Measurements from ENCODE around the gene BCR. TPM values are rescaled to one million over a fixed set of nuclear protein-coding genes. Genes with fewer than 3 reads are reported as not detected.

BCR gene
- total RNA-seq, 4 donors from 2014 or later = 36.9 to 514 (median 91.0) TPM

GRCh38 chr22:23146478-23147205 is 33.7 kb upstream of the BCR start:
- H3K4me1 ChIP-seq = peaks cover 13 to 41% (median 28%) of the 10 kb centered on the region in 4 donors
- intact Hi-C loops (cut with DNase I; ENCODE audit: low total_unique reads) (no loop called here), in situ Hi-C loops (cut with MboI; ENCODE audit: low pct_ligation_motif_present in 1 of 4, low pct_unique_long_range_greater_than_20kb in 1 of 4, low sequenced_read_pairs in 3 of 4) (no loop called here)
- TF ChIP-seq CTCF (IDR thresholded peaks at IDR 0.05) = no peak
- no peak for TF ChIP-seq POLR2AphosphoS5 (IDR thresholded peaks at IDR 0.05)
- no peak for TF ChIP-seq EP300 (IDR thresholded peaks at IDR 0.05; ENCODE audit: low read depth)
- no peak for TF ChIP-seq POLR2A (IDR thresholded peaks at IDR 0.05)
- no peaks in the 10 kb centered on the region for H3K36me3 ChIP-seq
- no peaks in the 10 kb centered on the region for H3K27me3 ChIP-seq
- peak overlapping the region in 1 of 4 donors; percentile 71 for H3K27ac ChIP-seq
- DNase-seq = no peak
- no peak overlapping the region for H3K4me3 ChIP-seq
- 73 to 91% methylated on average over 2 to 8 of the region's 8 CpGs for WGBS, 2 donors (ENCODE audit: low coverage in 1 of 2)
- H3K9me3 ChIP-seq = no peaks in the 10 kb centered on the region

GRCh38 chr22:23147617-23148387 is 32.5 kb upstream of the BCR start:
- TF ChIP-seq POLR2AphosphoS5 (IDR thresholded peaks at IDR 0.05) = no peak
- no peak for TF ChIP-seq CTCF (IDR thresholded peaks at IDR 0.05)
- no peak for TF ChIP-seq POLR2A (IDR thresholded peaks at IDR 0.05)
- no peak for TF ChIP-seq EP300 (IDR thresholded peaks at IDR 0.05; ENCODE audit: low read depth)
- intact Hi-C loops (cut with DNase I; ENCODE audit: low total_unique reads) = no loop called here
- DNase-seq = no peak
- no peaks in the 10 kb centered on the region for H3K27me3 ChIP-seq
- H3K4me3 ChIP-seq = no peak overlapping the region
- in situ Hi-C loops (cut with MboI; ENCODE audit: low pct_ligation_motif_present in 1 of 4, low pct_unique_long_range_greater_than_20kb in 1 of 4, low sequenced_read_pairs in 3 of 4) = no loop called here
- no peak overlapping the region for H3K27ac ChIP-seq
- WGBS, 2 donors (ENCODE audit: low coverage in 1 of 2) = 19 to 28% methylated on average over 6 of the region's 6 CpGs
- H3K36me3 ChIP-seq = no peaks in the 10 kb centered on the region
- H3K4me1 ChIP-seq = peaks cover 6 to 31% (median 18%) of the 10 kb centered on the region in 4 donors
- H3K9me3 ChIP-seq = no peaks in the 10 kb centered on the region

- DNase-seq = no peak
- Histone ChIP-seq H3K36me3 (no peaks in the 10 kb centered on the region), H3K9me3 (no peaks in the 10 kb centered on the region), H3K27me3 (no peaks in the 10 kb centered on the region), H3K27ac (no peak overlapping the region), H3K4me1 (peaks cover 5 to 21% (median 11%) of the 10 kb centered on the region in 4 donors), H3K4me3 (no peak overlapping the region)
- in situ Hi-C loops (cut with MboI; ENCODE audit: low pct_ligation_motif_present in 1 of 4, low pct_unique_long_range_greater_than_20kb in 1 of 4, low sequenced_read_pairs in 3 of 4) = loop anchor here in 1 of 4 donors (25.0 kb wide), 1 partner anchor 238 kb away; no protein-coding TSS in a partner anchor
- no peak for TF ChIP-seq EP300 (IDR thresholded peaks at IDR 0.05; ENCODE audit: low read depth)
- no peak for TF ChIP-seq POLR2A (IDR thresholded peaks at IDR 0.05)
- no peak for TF ChIP-seq CTCF (IDR thresholded peaks at IDR 0.05)
- TF ChIP-seq POLR2AphosphoS5 (IDR thresholded peaks at IDR 0.05) = no peak
- intact Hi-C loops (cut with DNase I; ENCODE audit: low total_unique reads) = no loop called here
- WGBS, 2 donors (ENCODE audit: low coverage in 1 of 2) = 86 to 90% methylated on average over 1 to 15 of the region's 15 CpGs
Observed at GRCh38 chr22:23149743-23150238, 30.5 kb upstream of the BCR start.

- H3K4me3 ChIP-seq = no peak overlapping the region
- in situ Hi-C loops (cut with MboI; ENCODE audit: low pct_ligation_motif_present in 1 of 4, low pct_unique_long_range_greater_than_20kb in 1 of 4, low sequenced_read_pairs in 3 of 4) = loop anchor here in 1 of 4 donors (25.0 kb wide), 1 partner anchor 237 kb away; no protein-coding TSS in a partner anchor
- no peak for DNase-seq
- no peak overlapping the region for H3K27ac ChIP-seq
- 93 to 100% methylated on average over 1 to 6 of the region's 6 CpGs for WGBS, 2 donors (ENCODE audit: low coverage in 1 of 2)
- H3K4me1 ChIP-seq = peaks cover 1 to 13% (median 3%) of the 10 kb centered on the region in 4 donors
- intact Hi-C loops (cut with DNase I; ENCODE audit: low total_unique reads) = no loop called here
- no peaks in the 10 kb centered on the region for H3K27me3 ChIP-seq
- H3K9me3 ChIP-seq = no peaks in the 10 kb centered on the region
- TF ChIP-seq POLR2A (IDR thresholded peaks at IDR 0.05) (no peak), EP300 (IDR thresholded peaks at IDR 0.05; ENCODE audit: low read depth) (no peak), POLR2AphosphoS5 (IDR thresholded peaks at IDR 0.05) (no peak), CTCF (IDR thresholded peaks at IDR 0.05) (no peak)
- no peaks in the 10 kb centered on the region for H3K36me3 ChIP-seq
Observed at GRCh38 chr22:23150762-23151161, 29.5 kb upstream of the BCR start.

Data from transverse colon (tissue), 4 donors.